NCI-H1092 treated with DMSO at 0.1 percent for 48 hours (cell line): ENCODE results near the gene TOP2B.

Experiments used
- DNase-seq: peaks from one replicate; lab custom pipeline; 2025; lab: John Stamatoyannopoulos, UW

Gene TOP2B

DNA sequence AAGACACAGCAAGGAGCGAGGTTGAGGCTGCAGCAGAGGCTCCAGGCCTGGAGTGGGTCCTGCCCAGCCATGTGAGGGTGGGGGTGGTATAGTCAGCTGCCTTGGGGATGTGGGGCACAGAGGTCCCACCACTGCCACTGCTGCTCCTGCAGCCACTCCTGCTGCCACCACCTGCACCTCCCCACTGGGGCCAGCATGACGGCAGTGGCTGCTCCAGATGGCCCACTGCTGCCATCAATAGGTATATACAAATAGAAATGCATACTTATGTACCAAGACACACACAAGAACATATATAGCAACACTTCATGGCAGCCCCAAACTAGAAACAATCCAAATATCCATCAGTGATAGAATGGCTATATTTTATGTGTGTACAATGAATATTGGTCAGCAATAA lies 10.0 kb upstream of the TOP2B start:
- DNase-seq = no peak

DNA sequence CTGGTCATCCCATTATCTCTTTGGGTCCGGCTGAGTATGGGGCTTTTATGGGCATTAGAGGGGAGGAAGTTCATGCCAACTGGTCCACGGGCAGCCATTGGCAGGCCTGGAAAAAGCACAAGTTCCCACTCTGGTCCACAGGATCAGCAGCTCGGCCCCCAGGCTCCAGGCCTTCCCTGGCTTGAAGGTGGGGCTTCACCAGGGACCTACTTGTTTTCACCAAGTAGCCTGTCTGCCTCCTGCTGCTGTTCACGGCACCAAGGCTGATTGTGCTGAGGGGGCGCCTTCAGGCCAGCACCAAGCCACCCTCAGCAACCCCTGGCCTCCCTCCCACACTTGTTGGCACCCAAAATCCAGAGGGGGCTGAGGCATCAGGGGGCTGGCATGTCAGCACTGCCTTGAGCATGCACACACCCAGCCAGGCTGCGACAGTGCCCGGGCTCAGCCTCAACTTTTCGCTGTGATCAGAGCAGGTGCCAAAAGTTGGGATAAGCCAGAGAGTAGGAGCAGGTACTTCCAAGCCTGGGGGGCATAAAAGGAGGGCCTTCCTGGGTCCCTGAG lies 9.1 kb upstream of the TOP2B start:
- no peak for DNase-seq

DNA sequence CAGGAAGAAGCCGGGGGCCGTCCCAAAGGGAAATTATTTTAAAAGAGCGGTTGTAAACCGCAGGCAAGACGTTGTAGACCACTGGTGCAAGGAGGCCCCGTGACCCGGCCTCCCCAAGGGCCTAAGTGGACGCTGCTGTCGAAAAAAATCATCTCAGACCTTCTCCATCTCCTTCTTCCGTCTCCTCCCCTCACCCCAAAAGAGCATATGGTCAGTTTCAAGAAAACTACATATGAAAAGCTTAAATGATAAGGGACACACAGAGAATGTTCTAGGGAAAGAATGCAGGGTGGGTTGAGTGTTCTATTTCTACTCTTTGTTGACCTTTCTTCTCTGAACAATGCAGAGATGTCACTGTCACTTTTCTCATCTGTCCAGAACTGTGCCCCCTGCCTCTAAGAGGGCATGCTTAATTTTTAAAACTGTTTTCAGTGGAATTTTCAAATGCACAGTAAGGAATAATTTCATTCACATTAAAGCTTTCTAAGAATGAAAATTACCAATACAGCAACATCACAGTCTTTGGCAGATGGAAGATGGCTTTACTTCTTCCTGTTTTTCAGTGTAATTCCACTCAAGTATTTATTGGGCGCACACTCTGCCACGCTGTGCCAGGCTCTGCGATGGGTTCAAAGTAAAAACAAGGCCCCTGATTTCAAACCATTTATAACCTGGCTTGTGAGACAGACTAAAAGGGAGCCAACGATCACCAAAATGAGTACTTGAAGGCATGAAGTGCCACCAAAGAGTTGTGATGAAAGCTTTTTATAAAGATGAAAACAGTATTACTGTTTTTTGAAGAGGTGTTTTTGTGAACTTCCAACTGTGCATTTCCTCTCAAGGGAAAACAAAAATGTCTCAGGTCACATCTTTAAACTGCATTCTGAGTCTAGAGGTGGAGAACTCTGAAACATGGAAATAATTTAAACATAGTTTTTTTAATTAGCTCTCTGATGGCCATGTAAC lies 891 bp upstream of the TOP2B start:
- no peak for DNase-seq

DNA sequence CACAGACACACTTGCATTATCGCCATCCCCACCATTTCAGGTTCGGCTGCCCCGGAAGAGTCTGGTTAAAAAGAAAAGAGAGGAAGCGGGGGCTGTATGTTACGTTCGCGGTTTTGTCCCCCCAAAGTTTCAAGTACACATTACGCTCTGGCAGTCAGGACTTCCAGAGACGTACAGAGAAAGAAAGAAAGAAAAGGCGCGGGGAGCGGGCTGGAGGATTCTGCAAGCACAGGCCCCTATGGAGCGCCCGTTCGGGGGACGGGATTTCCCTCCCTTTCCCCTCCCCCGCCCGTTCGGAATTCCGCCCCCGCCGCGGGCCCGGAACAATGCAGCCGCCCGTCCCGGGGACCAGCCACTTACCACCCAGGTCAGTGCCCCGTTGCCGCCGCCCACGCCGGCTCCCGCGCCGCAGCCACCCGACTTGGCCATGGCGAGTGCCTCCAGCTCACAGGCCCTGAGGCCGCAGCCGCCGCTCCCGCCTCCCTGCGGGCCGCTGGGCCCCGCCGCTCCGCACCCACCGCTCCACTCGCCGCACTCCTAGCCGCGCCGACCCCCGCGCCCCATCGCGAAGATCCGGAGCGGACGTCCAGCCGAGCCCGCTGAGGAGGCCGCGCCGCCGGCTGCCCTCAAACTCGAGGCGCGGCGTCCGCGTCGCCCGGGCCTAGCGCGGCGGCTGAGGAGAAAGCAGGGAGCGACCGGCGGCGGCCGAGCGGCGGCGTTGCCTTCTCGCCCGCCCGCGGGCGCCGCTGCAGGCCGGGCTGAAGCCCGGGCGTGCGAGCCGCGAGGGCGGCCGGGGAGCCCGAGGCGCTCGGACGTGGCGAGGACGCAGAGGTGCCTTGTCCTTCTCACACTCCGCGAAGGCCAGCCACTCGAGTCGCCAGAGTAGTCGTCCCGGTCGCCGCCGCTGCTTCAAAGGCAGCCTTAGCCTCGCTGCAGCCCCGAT lies 567 bp downstream of the TOP2B start:
- DNase-seq = peak; percentile 47

DNA sequence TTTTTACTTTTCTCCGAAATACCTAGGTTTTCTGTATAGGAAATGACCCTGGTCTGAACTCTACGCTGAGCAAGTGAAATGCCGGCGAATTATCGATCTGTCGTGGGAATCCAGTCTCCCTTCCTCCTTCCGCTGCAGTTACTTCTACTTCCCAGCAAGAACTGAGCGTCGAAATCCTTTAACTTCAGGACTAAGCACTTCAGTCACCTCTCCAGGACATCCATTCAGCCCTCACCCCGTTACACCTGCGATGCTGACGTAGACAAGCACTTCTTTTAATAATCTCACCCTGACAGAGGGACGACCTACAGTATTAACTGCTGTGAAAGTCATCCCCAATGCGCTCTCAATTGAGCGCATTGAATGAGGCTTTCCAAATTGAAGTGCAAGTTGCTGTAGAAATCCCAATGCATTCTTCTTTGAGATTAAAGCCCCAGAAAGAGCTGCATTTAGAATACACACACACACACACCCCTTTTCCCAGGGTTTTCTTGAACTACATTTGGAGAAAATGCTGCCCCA lies 1.3 kb downstream of the TOP2B start:
- DNase-seq = no peak

- DNase-seq = no peak
Measured at GRCh38 chr3:25662736-25663320, 1.9 kb downstream of the TOP2B start.

DNA sequence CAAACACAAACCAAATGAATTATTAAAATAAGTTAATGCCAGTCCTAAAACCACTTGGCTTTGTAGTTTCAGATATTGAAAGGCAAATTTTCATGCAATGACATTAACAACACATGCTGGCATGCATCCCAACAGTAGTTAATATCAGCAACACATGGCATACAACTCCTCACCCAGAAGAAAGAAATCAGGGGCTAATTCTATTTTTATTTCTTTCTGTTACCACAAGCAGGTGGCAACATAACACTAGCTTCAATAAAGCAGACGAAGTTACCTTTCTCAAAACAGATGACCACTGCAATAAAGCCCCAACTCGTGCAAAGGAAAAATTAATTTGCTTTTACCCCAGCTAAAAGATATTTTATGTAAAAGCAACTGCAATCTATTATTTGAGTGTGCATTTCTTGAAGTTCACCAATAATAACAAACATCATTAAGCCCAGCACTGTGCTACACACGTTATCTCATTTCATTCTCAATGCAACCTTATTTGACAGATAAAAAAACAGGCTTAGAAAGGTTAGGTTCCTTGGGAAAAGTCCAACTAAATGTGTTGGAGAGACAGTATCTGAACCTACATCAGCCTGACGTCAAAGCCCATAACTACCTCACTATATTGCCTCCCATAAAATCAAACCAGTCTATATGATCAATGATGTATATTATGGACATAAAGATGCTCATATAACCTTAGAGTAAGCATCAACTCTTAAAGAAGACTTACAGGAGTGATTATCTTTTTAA lies 2.8 kb downstream of the TOP2B start:
- no peak for DNase-seq

- DNase-seq = no peak
Measured at GRCh38 chr3:25658836-25659235, 5.9 kb downstream of the TOP2B start.

DNA sequence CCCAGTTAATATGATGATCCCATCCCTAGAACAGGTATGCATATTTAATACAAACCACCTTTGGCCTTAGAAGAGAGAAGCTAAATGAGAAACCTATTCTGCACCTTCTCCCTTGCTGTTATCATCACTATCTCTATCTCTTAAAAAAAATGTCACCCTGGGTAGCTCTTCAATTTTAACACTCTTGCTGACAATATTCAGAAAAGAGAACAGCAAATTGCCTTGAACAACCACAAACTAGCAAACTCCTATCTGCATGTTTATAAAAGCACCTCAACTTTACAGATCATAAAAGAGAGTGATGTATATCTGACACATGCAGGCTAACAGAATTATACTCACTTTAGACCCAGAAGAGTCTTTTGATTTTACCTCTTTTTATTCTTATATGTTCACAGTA lies 7.4 kb downstream of the TOP2B start:
- no peak for DNase-seq

- DNase-seq = no peak
Measured at GRCh38 chr3:25655659-25656058, 9.0 kb downstream of the TOP2B start.

- DNase-seq = no peak
Measured at GRCh38 chr3:25654576-25654975, 10.1 kb downstream of the TOP2B start.

DNA sequence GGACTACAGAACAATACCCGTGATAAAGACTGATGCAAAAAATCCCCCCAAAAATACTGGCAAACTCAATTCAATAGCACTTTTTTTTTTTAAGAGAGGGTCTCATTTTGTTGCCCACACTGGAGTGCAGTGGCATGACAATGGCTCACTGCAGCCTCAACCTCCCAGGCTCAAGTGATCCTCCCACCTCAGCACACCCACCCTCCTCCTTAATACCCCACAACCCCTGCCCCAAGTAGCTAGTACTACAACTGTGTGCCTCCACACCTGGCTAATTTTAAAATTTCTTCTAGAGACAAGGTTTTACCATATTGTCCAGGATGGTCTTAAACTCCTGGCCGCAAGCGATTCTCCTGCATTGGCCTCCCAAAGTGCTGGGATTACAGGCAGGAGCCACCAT lies 11.4 kb downstream of the TOP2B start:
- no peak for DNase-seq

GRCh38 chr3:25652921-25653320 lies 11.8 kb downstream of the TOP2B start:
- DNase-seq = no peak

DNA sequence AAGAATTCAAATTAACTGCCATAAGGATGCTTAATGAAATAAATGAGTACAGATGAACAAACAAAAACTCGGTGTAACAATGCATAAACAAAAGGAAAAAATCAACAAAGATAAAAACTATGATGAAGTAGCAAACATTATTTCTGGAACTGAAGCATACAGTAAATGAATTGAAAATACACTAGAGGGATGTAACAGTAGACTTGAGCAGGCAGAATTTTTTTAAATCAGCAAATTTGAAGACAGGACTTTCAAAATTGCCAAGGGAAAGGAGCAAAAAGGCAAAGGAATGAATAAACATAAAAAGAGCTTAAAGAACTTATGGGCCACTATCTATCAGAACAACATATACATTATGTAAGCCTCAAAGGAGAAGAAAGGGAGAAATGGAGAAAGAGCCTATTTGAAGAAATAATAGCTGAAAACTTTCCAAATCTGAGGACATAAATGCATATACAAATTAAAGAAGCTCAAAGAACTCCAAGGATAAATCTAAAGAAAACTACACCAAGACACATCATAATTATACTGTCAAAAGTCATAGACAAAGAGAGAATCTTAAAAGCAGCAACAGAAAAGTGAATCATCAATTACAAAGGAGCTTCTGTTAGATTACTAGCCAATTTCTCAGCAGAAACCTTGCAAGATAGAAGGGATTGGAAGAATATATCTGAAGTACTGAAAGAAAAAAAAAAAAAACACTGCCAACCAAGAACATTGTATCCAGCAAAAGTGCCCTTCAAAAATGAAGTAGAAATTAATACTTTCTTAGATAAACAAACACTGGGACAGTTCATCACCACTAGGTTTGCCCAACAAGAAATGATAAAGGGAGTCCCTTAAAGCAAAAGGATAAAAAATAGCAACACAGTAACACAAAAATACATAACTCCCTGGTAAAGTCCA lies 15.5 kb downstream of the TOP2B start:
- DNase-seq = no peak

- peak; percentile 38 for DNase-seq
Measured at GRCh38 chr3:25648107-25648535, 16.6 kb downstream of the TOP2B start.

DNA sequence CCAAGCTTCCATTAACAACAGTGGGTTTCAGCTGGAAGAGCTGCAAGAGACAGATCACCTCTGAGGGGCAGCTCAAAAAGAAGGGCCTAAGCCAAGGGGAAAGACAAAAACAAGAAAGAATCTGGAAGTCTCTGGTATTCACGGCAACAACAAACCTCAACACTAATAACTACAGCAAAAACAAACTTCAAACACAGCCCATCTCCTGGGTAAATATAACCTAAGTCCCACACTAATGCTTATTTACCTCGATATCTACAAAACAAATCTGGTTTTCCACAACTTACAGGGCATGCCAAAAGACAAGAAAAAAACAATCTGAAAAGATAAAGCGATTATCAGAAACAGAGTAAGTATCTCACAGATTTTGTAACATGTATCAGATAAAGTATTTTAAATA lies 29.7 kb downstream of the TOP2B start:
- DNase-seq = no peak

- no peak for DNase-seq
Measured at GRCh38 chr3:25633919-25634318, 30.8 kb downstream of the TOP2B start.

DNA sequence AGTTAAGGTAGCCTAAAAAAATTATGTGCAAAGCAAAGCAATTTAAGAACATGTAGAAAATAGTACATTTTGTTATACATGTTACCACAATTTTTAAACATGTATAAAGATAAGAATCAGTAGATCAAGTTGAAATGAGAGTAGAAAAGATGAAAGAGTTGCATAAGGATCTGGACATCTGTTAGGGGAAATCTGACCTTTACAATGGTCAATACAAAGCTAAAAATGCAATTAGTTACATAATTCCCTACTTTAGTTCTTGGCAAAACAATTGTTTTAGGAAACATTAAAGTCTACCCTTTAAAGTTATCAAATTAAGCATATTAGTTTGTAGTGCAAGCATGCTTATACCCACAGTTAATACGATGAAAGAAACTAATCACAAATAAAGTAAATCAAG lies 32.7 kb downstream of the TOP2B start:
- DNase-seq = no peak

DNA sequence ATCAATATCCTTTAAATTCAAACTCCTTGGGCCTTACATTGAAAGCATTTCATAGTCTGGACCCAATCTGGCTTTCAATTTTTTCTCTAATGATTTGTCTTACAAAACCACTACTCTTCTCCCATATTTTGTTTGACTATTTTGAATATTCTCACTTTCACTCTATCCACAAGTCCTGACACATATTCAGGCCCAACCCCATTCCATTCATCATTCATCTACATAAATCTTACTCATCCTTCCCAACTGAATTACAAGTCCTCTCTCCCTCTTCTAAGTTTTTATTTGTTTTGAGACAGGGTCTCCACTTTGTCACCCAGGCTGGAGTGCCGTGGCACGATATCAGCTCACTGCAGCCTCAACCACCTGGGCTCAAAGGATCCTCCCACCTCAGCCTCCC lies 43.6 kb downstream of the TOP2B start:
- DNase-seq = no peak

DNA sequence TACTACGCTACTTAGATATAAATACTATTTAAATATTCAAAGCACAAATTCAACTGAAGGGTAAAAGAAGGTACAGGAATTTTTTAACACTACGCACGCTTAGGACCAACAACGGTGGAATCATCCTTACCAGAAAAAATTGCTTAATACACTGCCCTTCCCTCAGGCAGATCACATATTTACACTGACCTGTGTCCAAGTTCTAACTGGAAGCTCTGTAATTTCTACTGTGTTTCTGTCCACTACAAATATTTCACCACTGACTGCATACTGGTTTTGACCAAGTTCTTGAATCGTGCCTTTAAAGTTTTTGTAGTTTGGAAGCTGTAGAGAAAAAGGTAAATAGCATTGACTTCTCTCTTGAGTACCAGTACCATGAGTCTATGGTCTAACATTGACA lies 44.2 kb downstream of the TOP2B start:
- DNase-seq = no peak
